Measurements from ENCODE around the gene CABP1.
"Not testable (repeated sequence)": the region's sequence is repeated elsewhere in the genome, so short reads cannot be mapped to it uniquely, and the experiment has no call there.

The CABP1 gene

DNA sequence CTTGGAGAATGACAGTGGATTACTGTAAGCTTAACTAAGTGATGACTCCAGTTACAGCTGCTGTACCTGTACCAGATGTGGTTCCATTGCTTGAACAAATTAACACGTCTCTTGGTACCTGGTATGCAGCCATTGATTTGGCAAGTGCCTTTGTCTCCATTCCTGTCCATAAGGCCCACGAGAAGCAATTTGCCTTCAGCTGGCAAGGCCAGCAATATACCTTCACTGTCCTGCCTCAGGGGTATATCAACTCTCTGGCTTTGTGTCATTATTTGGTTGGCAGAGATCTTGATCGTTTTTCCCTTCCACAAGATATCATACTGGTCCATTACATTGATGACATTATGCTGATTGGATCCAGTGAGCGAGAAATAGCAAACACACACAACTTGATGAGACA is 29.9 kb upstream of the CABP1 start:
- H3K4me1 ChIP-seq (ENCODE audit: control insufficient read depth in 5 of 5, insufficient read depth in 5 of 5, low read length in 5 of 5), result no peaks in the 10 kb centered on the region
- H3K27me3 ChIP-seq (ENCODE audit: control insufficient read depth in 5 of 5, insufficient read depth in 4 of 5, low read length in 5 of 5), result peaks cover 0 to 5% (median 0%) of the 10 kb centered on the region in 5 donors
- no peak overlapping the region for H3K4me3 ChIP-seq (ENCODE audit: low read depth in 1 of 5, low read length in 5 of 5)
- no peaks in the 10 kb centered on the region for H3K36me3 ChIP-seq (ENCODE audit: control insufficient read depth in 5 of 5, insufficient read depth in 5 of 5, low read length in 5 of 5)
- no peaks in the 10 kb centered on the region for H3K9me3 ChIP-seq (ENCODE audit: control insufficient read depth in 5 of 5, low read length in 5 of 5)
- no peak overlapping the region for H3K27ac ChIP-seq (ENCODE audit: low read depth, low read length)
- H3K9ac ChIP-seq (ENCODE audit: low read length in 5 of 5), result no peak overlapping the region

DNA sequence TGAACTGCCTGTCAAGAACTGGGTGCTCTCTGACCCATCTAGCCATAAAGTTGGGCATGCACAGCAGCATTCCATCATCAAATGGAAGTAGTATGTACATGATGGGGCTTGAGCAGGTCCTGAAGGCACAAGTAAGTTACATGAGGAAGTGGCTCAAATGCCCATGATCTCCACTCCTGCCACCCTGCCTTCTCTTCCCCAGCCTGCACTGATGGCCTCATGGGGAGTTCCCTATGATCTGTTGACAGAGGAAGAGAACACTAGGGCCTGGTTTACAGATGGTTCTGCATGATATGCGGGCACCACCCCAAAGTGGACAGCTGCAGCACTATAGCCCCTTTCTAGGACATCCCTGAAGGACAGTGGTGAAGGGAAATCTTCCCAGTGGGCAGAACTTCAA is 28.9 kb upstream of the CABP1 start:
- not testable (repeated sequence) for H3K27ac ChIP-seq (ENCODE audit: low read depth, low read length); H3K36me3 ChIP-seq (ENCODE audit: control insufficient read depth in 5 of 5, insufficient read depth in 5 of 5, low read length in 5 of 5); H3K9me3 ChIP-seq (ENCODE audit: control insufficient read depth in 5 of 5, low read length in 5 of 5); H3K4me1 ChIP-seq (ENCODE audit: control insufficient read depth in 5 of 5, insufficient read depth in 5 of 5, low read length in 5 of 5); H3K4me3 ChIP-seq (ENCODE audit: low read depth in 1 of 5, low read length in 5 of 5); H3K27me3 ChIP-seq (ENCODE audit: control insufficient read depth in 5 of 5, insufficient read depth in 4 of 5, low read length in 5 of 5); H3K9ac ChIP-seq (ENCODE audit: low read length in 5 of 5)

DNA sequence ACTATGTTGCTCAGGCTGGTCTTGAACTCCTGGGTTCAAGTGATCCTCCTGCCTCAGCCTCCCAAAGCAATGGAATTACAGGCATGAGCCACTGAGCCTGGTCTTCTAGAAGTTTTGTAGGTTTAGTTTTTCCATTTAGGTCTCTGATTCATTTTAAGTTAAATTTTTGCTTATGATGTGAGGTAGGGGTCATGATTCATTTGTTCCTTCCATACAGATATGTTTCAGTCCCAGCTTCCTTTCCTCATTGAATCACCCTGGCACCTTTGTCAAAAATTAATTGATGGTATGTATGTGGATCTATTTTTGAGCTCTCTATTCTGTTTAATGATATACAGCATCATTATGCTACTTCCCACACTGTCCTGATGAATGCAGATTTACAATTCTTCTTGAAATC is 25.6 kb upstream of the CABP1 start:
- Histone ChIP-seq H3K36me3 (ENCODE audit: control insufficient read depth in 5 of 5, insufficient read depth in 5 of 5, low read length in 5 of 5) (no peaks in the 10 kb centered on the region), H3K9ac (ENCODE audit: low read length in 5 of 5) (no peak overlapping the region), H3K27ac (ENCODE audit: low read depth, low read length) (no peak overlapping the region), H3K9me3 (ENCODE audit: control insufficient read depth in 5 of 5, low read length in 5 of 5) (peaks cover 0 to 3% (median 0%) of the 10 kb centered on the region in 5 donors), H3K4me3 (ENCODE audit: low read depth in 1 of 5, low read length in 5 of 5) (no peak overlapping the region), H3K27me3 (ENCODE audit: control insufficient read depth in 5 of 5, insufficient read depth in 4 of 5, low read length in 5 of 5) (peaks cover 13 to 17% (median 15%) of the 10 kb centered on the region in 5 donors), H3K4me1 (ENCODE audit: control insufficient read depth in 5 of 5, insufficient read depth in 5 of 5, low read length in 5 of 5) (no peaks in the 10 kb centered on the region)

DNA sequence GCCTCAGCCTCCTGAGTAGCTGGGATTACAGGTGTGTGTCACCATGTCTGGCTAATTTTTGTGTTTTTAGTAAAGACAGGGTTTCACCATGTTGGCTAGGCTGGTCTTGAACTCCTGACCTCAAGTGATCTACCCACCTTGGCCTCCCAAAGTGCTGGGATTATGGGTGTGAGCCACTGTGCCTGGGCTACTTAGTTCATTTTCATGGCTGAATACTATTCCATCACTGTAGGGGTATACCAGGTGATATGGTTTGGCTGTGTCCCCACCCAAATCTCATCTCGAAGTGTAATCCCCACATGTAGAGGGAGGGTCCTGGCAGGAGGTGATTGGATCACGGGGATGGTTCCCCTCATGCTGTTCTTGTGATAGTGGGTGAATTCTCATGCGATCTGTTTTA is 23.2 kb upstream of the CABP1 start:
- not testable (repeated sequence) for H3K27ac ChIP-seq (ENCODE audit: low read depth, low read length); H3K9me3 ChIP-seq (ENCODE audit: control insufficient read depth in 5 of 5, low read length in 5 of 5); H3K36me3 ChIP-seq (ENCODE audit: control insufficient read depth in 5 of 5, insufficient read depth in 5 of 5, low read length in 5 of 5); H3K9ac ChIP-seq (ENCODE audit: low read length in 5 of 5); H3K4me3 ChIP-seq (ENCODE audit: low read depth in 1 of 5, low read length in 5 of 5); H3K4me1 ChIP-seq (ENCODE audit: control insufficient read depth in 5 of 5, insufficient read depth in 5 of 5, low read length in 5 of 5)
- peaks cover 16 to 28% (median 19%) of the 10 kb centered on the region in 5 donors for H3K27me3 ChIP-seq (ENCODE audit: control insufficient read depth in 5 of 5, insufficient read depth in 4 of 5, low read length in 5 of 5)

DNA sequence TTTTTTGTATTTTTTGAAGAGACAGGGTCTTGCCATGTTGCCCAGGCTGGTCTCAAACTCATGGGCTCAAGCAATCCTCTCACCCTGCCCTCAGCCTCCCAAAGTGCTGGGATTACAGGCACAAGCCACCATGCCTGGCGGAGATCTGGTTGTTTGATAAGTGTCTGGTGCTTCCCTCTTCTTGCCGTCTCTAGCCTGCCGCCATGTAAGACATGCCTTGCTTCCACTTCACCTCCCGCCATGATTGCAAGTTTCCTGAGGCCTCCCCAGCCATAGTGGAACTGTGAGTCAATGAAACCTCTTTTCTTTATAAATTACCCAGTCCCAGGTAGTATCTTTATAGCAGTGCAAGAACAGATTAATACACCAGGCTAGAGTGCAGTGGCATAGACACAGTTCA is 22.7 kb upstream of the CABP1 start:
- H3K36me3 ChIP-seq (ENCODE audit: control insufficient read depth in 5 of 5, insufficient read depth in 5 of 5, low read length in 5 of 5); H3K9ac ChIP-seq (ENCODE audit: low read length in 5 of 5); H3K4me3 ChIP-seq (ENCODE audit: low read depth in 1 of 5, low read length in 5 of 5); H3K4me1 ChIP-seq (ENCODE audit: control insufficient read depth in 5 of 5, insufficient read depth in 5 of 5, low read length in 5 of 5); H3K9me3 ChIP-seq (ENCODE audit: control insufficient read depth in 5 of 5, low read length in 5 of 5); H3K27ac ChIP-seq (ENCODE audit: low read depth, low read length): not testable (repeated sequence)
- H3K27me3 ChIP-seq (ENCODE audit: control insufficient read depth in 5 of 5, insufficient read depth in 4 of 5, low read length in 5 of 5), result peaks cover 16 to 28% (median 19%) of the 10 kb centered on the region in 5 donors

DNA sequence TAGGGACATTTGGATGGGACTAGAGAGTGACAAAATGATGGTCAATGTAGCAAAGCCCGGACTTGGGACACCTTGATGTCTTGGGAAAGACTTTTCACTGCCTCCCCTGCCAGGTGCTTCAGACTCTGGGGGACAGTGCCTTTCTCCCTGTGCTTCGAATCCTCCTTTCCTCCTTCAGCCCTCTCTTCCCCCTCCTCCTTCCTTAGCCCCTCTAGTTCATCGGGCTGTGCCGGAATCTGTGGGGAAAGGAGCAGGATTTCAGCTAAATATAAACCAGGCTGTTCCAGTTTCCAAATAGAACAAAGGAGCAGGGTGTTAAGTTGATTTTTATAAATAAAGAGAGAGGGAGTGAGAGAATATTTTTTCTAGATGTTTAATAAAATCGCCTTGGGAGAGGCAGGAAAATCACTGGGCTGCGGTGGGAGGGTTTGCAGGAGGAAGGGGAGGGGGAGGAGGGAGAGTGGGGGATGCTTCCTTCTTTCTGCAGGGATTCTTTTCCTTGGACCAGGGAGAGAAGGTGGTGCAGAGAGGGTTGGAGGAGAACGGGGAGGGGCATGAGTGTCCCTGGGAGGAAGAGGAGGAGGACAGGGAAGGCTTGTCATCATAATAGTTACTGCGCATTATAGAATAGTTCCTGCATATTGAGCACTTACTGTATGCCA is 21.3 kb upstream of the CABP1 start:
- no peak overlapping the region for H3K9ac ChIP-seq (ENCODE audit: low read length in 5 of 5)
- H3K27me3 ChIP-seq (ENCODE audit: control insufficient read depth in 5 of 5, insufficient read depth in 4 of 5, low read length in 5 of 5), result peaks cover 16 to 28% (median 19%) of the 10 kb centered on the region in 5 donors
- H3K4me1 ChIP-seq (ENCODE audit: control insufficient read depth in 5 of 5, insufficient read depth in 5 of 5, low read length in 5 of 5), result no peaks in the 10 kb centered on the region
- H3K9me3 ChIP-seq (ENCODE audit: control insufficient read depth in 5 of 5, low read length in 5 of 5), result peaks cover 0 to 3% (median 0%) of the 10 kb centered on the region in 5 donors
- no peak overlapping the region for H3K4me3 ChIP-seq (ENCODE audit: low read depth in 1 of 5, low read length in 5 of 5)
- no peaks in the 10 kb centered on the region for H3K36me3 ChIP-seq (ENCODE audit: control insufficient read depth in 5 of 5, insufficient read depth in 5 of 5, low read length in 5 of 5)
- no peak overlapping the region for H3K27ac ChIP-seq (ENCODE audit: low read depth, low read length)

DNA sequence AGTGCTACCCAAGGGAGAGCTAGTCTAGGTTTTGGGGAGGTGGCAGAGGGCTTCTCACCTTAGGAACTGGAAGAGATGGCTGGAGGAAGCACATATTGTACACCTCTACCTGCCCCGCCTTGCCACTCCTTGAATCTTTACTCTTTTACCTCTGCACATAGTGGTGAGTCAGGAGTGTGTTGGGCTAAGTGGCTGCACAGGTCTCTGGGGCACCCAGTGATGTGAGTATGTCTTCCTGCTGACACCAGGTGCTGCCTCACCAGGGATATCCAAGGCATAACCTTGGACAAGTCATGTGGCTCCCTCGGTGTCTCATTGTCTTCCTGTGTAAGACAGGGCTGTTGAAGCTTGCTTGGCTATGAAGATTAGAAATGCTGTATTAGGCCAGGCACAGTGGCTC is 19.8 kb upstream of the CABP1 start:
- Histone ChIP-seq H3K9ac (ENCODE audit: low read length in 5 of 5) (no peak overlapping the region), H3K27me3 (ENCODE audit: control insufficient read depth in 5 of 5, insufficient read depth in 4 of 5, low read length in 5 of 5) (peaks cover 16 to 28% (median 19%) of the 10 kb centered on the region in 5 donors), H3K27ac (ENCODE audit: low read depth, low read length) (no peak overlapping the region), H3K9me3 (ENCODE audit: control insufficient read depth in 5 of 5, low read length in 5 of 5) (peaks cover 0 to 3% (median 0%) of the 10 kb centered on the region in 5 donors), H3K4me3 (ENCODE audit: low read depth in 1 of 5, low read length in 5 of 5) (no peak overlapping the region), H3K4me1 (ENCODE audit: control insufficient read depth in 5 of 5, insufficient read depth in 5 of 5, low read length in 5 of 5) (no peaks in the 10 kb centered on the region), H3K36me3 (ENCODE audit: control insufficient read depth in 5 of 5, insufficient read depth in 5 of 5, low read length in 5 of 5) (no peaks in the 10 kb centered on the region)

DNA sequence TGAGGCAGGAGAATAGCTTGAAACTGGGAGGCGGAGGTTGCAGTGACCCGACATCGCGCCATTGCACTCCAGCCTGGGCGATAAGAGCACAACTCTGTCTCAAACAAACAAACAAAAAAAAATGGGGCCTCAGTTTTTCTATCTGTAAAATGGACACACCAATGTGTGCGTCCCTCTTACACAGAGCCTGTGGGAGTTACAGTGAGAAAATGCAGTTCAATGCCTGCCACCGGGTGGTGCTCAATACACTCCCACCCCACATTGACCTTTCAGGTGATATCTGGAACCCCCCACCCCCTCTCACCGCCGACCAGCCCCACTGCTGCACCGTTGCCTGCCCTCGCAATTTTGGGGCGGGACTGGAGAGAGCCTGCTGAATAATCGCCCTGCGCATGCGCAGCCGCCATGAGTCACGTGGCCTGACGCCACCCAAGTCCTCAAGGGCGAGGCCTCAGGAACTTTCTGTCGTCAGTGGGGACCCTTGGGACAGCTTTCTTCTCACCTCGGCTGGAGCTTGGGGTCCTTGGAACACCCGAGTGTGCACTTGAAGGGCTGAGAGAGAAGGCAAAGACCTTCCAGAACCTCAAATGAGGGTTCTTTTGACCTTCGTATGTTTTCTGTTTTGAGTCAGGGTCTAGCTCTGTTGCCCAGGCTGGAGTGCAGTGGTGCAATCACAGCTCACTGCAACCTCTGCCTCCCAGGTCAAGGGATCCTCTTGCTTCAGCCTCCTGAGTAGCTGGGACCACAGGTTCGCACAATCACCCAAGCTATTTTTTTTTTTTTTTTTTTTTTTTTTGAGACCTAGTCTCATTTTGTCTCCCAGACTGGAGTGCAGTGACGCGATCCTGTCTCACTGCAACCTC is 14.6 kb upstream of the CABP1 start:
- no peaks in the 10 kb centered on the region for H3K9me3 ChIP-seq (ENCODE audit: control insufficient read depth in 5 of 5, low read length in 5 of 5)
- peaks cover 0 to 4% (median under 1%) of the 10 kb centered on the region in 5 donors for H3K27me3 ChIP-seq (ENCODE audit: control insufficient read depth in 5 of 5, insufficient read depth in 4 of 5, low read length in 5 of 5)
- no peak overlapping the region for H3K4me3 ChIP-seq (ENCODE audit: low read depth in 1 of 5, low read length in 5 of 5)
- no peak overlapping the region for H3K27ac ChIP-seq (ENCODE audit: low read depth, low read length)
- no peaks in the 10 kb centered on the region for H3K36me3 ChIP-seq (ENCODE audit: control insufficient read depth in 5 of 5, insufficient read depth in 5 of 5, low read length in 5 of 5)
- no peak overlapping the region for H3K9ac ChIP-seq (ENCODE audit: low read length in 5 of 5)
- no peaks in the 10 kb centered on the region for H3K4me1 ChIP-seq (ENCODE audit: control insufficient read depth in 5 of 5, insufficient read depth in 5 of 5, low read length in 5 of 5)

DNA sequence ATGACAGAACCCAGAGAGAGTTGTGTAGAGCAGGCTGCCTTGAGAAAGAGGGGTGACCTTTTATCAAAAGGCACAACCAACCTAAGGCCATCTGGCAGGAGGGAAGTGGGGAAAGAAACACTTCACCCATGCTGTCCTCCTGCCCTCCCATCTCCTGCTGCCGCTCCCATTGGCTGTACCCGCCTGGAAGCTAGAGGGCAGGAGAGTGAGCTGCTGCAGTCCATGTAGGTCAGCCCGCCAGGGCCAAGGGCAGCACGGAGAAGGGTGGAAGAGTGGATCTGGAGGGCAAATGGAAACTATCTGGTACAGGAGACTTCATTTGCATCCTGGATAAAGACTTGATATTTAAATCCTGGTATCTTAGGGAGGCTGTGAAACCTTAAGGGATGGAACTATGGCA is 11.5 kb upstream of the CABP1 start:
- H3K27me3 ChIP-seq (ENCODE audit: control insufficient read depth in 5 of 5, insufficient read depth in 4 of 5, low read length in 5 of 5), result peaks cover 0 to 8% (median 3%) of the 10 kb centered on the region in 5 donors

DNA sequence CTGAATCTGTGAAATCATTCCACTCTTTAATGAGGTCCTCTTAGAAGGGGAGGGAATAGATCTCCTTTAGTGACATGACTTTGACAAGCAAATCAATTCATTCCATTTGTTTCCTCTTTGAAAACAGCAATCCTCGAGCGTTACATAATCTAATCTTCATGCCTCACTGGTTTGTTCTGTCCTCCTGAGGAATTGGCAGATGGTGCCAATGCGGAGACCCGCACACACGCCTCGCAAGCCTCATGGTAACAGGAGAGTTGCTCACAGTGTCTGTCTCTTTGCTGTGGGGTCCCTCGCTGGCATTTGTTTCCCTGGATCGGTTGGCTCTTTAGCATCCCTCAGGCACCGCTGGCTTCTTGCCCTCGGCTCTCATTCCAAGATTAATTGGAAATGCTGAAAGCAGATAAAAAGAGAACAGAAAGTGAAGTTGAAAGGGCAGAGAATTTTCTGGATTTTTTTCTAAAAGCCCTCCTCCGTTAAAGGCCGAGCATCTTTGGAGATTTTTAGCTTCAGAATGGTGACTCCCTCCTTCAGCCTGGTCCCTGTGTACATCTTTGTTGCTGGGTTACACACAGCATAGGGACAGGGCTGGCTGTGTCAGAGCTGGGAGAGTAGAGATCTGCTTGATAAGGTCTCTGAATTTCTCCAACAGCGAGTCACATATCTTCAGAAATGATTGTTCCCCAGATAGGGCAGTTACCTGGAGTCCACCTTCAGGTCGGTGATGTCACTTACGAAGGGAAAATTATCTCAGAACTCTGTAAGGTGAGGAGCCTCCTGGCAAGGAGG is 10.1 kb upstream of the CABP1 start:
- H3K4me1 ChIP-seq (ENCODE audit: control insufficient read depth in 5 of 5, insufficient read depth in 5 of 5, low read length in 5 of 5), result no peaks in the 10 kb centered on the region
- no peaks in the 10 kb centered on the region for H3K9me3 ChIP-seq (ENCODE audit: control insufficient read depth in 5 of 5, low read length in 5 of 5)
- H3K36me3 ChIP-seq (ENCODE audit: control insufficient read depth in 5 of 5, insufficient read depth in 5 of 5, low read length in 5 of 5), result no peaks in the 10 kb centered on the region
- no peak overlapping the region for H3K4me3 ChIP-seq (ENCODE audit: low read depth in 1 of 5, low read length in 5 of 5)
- H3K9ac ChIP-seq (ENCODE audit: low read length in 5 of 5), result no peak overlapping the region
- H3K27ac ChIP-seq (ENCODE audit: low read depth, low read length), result no peak overlapping the region
- H3K27me3 ChIP-seq (ENCODE audit: control insufficient read depth in 5 of 5, insufficient read depth in 4 of 5, low read length in 5 of 5), result peaks cover 0 to 8% (median 3%) of the 10 kb centered on the region in 5 donors

More for the DNA sequence above, 11.5 kb upstream of the CABP1 start:
- H3K27ac ChIP-seq (ENCODE audit: low read depth, low read length), result no peak overlapping the region
- no peaks in the 10 kb centered on the region for H3K4me1 ChIP-seq (ENCODE audit: control insufficient read depth in 5 of 5, insufficient read depth in 5 of 5, low read length in 5 of 5)
- no peak overlapping the region for H3K9ac ChIP-seq (ENCODE audit: low read length in 5 of 5)
- H3K36me3 ChIP-seq (ENCODE audit: control insufficient read depth in 5 of 5, insufficient read depth in 5 of 5, low read length in 5 of 5), result no peaks in the 10 kb centered on the region
- no peaks in the 10 kb centered on the region for H3K9me3 ChIP-seq (ENCODE audit: control insufficient read depth in 5 of 5, low read length in 5 of 5)
- no peak overlapping the region for H3K4me3 ChIP-seq (ENCODE audit: low read depth in 1 of 5, low read length in 5 of 5)

All from subcutaneous abdominal adipose tissue (tissue), 5 donors.